HG03520 (cell line): Measurements from ENCODE around the gene CYP2C18.
A peak's percentile ranks its signal among the peaks of the same experiment; 100 is the strongest.
"Not testable (repeated sequence)": the region's sequence is repeated elsewhere in the genome, so short reads cannot be mapped to it uniquely, and the experiment has no call there.

Source experiments
- ATAC-seq: cut with Tn5 transposase; IDR thresholded peaks from one replicate; pipeline ENCODE4 v1.9.1; 2021; ENCODE audit warnings: mild to moderate bottlenecking, moderate library complexity; ENCODE audit not compliant: unreplicated experiment

Gene CYP2C18

GRCh38 chr10:94683214-94684054 is at the start of gene CYP2C18:
Gene CYP2C18 (plus strand): TSS chr10:94683729. CDS start chr10:94683820, 91 bp downstream.
- no peak for ATAC-seq

- ATAC-seq = not testable (repeated sequence)
These were observed 45.4 kb upstream of the CYP2C18 start for GRCh38 chr10:94638097-94638496.

GRCh38 chr10:94639902-94640301 is 43.6 kb upstream of the CYP2C18 start:
- no peak for ATAC-seq

GRCh38 chr10:94640562-94640961 is 43.0 kb upstream of the CYP2C18 start:
- ATAC-seq = no peak

- ATAC-seq = no peak
These were observed 42.0 kb upstream of the CYP2C18 start for GRCh38 chr10:94641480-94641879.

GRCh38 chr10:94644352-94644751 is 39.2 kb upstream of the CYP2C18 start:
- ATAC-seq = no peak

GRCh38 chr10:94645285-94645684 is 38.2 kb upstream of the CYP2C18 start:
- peak; percentile 67 for ATAC-seq

GRCh38 chr10:94655201-94655600 is 28.3 kb upstream of the CYP2C18 start:
- ATAC-seq = not testable (repeated sequence)

GRCh38 chr10:94663061-94663460 is 20.5 kb upstream of the CYP2C18 start:
- not testable (repeated sequence) for ATAC-seq

GRCh38 chr10:94666391-94667102 is 17.0 kb upstream of the CYP2C18 start:
- no peak for ATAC-seq

- no peak for ATAC-seq
These were observed 9.8 kb upstream of the CYP2C18 start for GRCh38 chr10:94673614-94674321.

GRCh38 chr10:94676496-94676895 is 7.0 kb upstream of the CYP2C18 start:
- no peak for ATAC-seq

- no peak for ATAC-seq
These were observed 5.8 kb upstream of the CYP2C18 start for GRCh38 chr10:94677691-94678090.

GRCh38 chr10:94678475-94678874 is 5.1 kb upstream of the CYP2C18 start:
- no peak for ATAC-seq

GRCh38 chr10:94680544-94680943 is 3.0 kb upstream of the CYP2C18 start:
- ATAC-seq = no peak

GRCh38 chr10:94682636-94683035 is 893 bp upstream of the CYP2C18 start:
- not testable (repeated sequence) for ATAC-seq

- ATAC-seq = no peak
These were observed 4.2 kb downstream of the CYP2C18 start for GRCh38 chr10:94687625-94688248.

- no peak for ATAC-seq
These were observed 22.6 kb downstream of the CYP2C18 start for GRCh38 chr10:94706089-94706488.

GRCh38 chr10:94710578-94710977 is 27.0 kb downstream of the CYP2C18 start:
- no peak for ATAC-seq

GRCh38 chr10:94725871-94726270 is 42.3 kb downstream of the CYP2C18 start:
- no peak for ATAC-seq

GRCh38 chr10:94735197-94735596 is 51.7 kb downstream of the CYP2C18 start:
- ATAC-seq = no peak
